Measurements from ENCODE around the gene SEMA3C.

SEMA3C gene

GRCh38 chr7:80884511-80885195 lies 34.2 kb downstream of the SEMA3C start:
- no peak for DNase-seq

GRCh38 chr7:80883154-80884025 lies 35.5 kb downstream of the SEMA3C start:
- no peak for DNase-seq

- no peak for DNase-seq
Observed at GRCh38 chr7:80882213-80882801, 36.5 kb downstream of the SEMA3C start.

GRCh38 chr7:80881351-80881900 lies 37.4 kb downstream of the SEMA3C start:
- no peak for DNase-seq

GRCh38 chr7:80879849-80880248 lies 39.0 kb downstream of the SEMA3C start:
- DNase-seq: no peak

DNA sequence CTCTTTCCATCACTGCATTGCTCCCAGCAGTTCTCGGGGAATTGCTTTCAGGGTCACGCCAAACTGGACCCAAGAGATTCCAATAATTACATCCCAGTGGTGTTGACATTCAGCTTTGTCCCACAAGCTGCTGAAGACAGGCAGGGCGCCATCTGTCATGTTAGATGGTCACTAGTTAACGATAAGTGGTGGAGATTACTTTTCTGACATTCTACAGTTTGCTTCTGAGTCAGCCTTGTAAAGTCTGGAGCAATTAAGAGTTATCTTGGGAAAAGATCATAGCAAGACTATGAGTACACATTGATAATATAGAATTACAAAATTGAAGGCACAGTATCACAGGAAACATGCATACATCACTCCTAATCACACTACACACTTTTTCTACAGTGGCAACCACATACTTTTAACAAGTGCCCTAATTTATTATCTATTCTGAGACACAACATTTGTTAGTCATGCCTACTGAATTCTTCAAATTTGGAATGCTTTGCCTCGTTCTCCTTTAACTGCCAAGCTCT lies 41.9 kb downstream of the SEMA3C start:
- DNase-seq: no peak

DNA sequence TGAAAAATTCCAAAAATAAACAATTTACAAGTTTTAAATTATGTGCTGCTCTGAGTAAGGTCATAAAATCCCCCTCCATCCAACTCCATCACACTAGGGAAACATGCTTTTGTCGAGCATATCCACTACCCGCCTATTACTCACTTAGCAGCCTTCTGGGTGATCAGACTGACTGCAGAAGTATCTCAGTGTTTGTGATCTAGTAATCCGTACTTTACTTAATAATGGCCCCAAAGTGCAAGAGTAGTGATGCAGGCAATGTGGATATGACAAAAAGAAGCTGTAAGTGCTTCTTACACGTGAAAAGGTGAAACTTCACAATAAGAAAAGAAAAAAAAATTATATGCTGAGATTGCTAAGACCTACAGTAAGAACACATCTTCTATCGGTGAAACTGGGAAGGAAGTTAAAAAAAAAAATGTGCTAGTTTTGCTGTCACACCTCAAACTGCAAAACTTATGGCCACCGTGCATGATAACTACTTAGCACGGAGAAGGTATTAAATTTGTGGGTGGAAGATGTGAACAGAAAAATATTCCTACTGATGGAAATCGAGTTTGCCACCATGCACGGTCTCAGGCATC lies 43.2 kb downstream of the SEMA3C start:
- DNase-seq: no peak

DNA sequence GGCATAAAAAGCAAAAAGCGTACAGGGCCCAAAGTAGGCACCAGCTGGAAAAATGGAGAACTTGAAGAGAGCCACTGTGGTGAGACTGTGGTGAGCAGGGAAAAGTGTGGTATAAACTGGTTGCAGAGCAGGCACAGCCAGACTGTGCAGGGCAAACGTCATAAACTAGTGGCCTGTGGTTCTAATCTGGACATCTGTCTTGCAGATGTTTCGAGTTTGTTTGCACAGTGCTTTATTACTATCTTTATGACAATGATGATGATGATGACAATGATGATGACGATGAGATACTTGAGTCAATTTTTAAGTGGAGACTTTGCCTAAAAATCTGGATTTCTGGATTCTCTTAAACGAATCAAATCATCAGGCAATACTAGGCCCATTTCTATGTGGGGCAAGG lies 45.7 kb downstream of the SEMA3C start:
- no peak for DNase-seq

DNA sequence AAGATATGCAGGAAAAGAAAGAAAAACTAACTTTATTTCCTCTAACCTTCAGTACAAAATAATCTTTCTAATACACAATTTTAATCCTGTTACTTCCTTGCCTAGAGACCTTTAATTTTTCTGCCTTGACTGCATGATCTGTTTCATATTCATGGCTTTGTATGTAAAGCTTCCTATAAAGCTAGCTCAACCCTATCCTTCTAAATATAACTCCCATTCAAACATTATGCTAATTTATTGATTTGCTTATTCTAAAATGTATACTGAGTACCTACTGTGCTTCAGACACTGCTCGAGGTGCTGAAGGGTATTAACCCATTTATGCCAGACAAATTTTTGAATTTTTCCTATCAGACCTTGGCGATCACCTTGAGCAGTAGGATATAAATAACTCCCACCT lies 47.6 kb downstream of the SEMA3C start:
- no peak for DNase-seq

DNA sequence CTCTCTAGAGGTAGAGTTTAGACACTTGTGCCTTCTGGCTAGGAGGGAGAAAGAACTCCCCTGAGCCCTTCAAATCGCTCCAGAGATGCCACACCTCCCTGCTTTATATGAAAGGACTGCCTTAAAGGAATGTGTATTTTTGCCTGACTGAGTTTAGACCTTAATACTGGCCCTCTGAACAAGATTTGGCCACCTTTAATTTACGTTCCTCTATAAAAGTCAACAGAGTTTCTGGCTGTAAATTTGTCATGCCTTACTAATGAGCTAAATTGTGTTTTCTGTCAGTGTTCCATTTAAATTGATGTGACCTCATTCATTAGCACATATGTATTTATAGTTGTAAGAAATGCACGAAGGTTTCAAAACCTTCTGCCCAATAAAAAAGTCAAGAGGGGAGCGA lies 48.0 kb downstream of the SEMA3C start:
- DNase-seq: no peak

GRCh38 chr7:80869821-80870751 lies 48.8 kb downstream of the SEMA3C start:
- DNase-seq: no peak

DNA sequence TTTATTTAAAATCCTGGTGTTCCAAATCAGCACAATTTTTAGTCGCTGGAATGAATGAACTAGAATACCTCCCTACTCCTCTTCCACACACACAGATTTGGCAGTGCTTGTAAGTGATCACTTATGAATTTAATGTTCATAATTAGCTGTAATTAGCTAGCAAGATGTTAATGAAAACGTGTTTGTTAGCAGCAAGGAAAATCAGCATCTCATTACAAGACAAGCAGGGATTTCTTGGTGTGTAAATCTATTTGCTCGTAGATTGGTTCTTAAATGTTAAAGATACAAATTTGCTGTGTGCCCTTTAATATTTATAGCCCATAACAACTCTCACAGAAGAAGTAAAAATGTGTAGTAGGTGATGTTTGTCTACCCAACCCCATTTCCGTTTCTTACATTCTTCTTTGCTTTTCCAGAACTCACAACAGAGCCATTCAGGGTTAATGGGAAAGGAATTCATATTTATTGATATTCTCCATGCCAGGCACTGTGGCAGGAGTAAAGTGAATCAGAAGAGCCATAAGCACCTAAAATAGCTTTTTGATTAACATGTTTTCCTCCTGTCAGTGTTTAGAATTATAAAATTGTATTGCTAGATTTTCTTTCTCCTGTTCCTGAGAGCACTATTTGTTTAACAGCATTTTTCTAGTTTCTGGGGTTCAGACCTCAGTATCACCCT lies 49.6 kb downstream of the SEMA3C start:
- no peak for DNase-seq

GRCh38 chr7:80868566-80868965 lies 50.3 kb downstream of the SEMA3C start:
- no peak for DNase-seq

DNA sequence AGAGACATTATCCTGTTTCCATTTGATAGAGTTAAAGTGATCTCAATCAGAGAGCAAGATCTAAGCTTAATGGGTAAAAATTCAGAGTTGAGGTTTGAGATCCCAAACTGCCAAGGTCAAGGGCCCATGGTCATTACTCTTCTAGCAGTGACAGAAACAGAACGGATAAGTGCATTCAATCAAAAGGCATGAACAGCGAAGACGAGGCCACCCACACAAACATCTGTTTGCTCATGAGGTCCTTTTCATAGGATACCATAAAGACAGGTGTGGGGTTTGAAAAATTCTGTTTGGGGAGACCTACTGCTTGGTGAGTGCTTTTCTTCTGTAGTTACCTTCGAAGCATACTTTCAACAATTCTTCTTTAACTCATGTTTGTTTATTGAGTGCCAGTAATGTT lies 58.3 kb downstream of the SEMA3C start:
- DNase-seq: no peak

- DNase-seq: no peak
Observed at GRCh38 chr7:80859272-80859970, 59.4 kb downstream of the SEMA3C start.

DNA sequence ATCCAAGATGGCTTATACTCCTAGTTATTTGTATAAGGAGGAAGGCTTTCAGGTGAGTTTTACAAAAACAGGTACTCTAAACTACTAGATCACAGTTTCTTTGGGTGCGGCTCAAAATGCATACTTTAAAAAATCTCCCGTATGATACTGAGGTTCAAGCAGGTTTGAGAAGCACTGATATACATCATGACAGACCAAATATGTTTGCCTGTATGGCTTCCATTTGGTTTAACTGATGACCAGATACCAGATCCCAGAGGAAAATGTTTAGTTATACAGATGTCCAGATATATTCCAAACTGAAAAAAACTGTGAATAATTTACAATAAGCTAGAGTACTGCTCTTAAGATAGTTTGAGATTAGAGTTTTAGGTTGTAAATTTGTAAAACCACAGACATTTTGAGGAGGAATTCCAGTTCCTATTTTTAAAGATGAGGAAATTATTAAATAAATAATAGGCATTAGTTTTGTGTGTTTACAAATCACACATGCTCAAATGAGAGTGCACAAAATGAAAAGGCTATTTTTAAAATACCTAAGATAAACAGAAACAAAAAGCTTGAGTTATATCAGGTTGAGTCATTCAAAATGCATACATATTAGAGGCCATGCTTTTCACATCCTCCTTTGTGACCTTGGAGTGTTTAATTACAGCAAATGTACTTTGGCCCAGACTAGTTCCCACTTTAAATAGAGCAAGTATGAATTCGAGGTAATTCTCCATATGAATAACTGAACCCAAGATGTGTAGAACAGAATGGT lies 60.5 kb downstream of the SEMA3C start:
- no peak for DNase-seq

DNA sequence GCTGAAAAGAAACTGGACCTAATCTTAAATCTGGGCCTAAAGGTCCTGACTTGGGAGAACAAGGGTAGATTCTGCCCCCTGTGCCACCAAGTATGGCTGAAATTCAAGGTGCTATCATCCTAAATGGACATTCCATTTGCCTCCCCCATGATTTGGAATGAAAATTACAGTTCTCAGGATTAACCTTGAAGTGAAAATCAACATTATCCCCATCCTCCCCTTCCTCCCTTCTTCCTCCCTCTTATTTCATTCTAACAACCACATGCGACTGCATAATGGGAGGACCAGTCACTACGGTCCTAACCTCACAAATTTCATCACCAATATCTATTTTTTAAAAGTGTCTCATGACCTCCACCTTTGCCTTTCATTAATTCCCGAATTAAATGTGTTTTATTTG lies 62.1 kb downstream of the SEMA3C start:
- no peak for DNase-seq

GRCh38 chr7:80851896-80852476 lies 66.9 kb downstream of the SEMA3C start:
- DNase-seq: no peak

DNA sequence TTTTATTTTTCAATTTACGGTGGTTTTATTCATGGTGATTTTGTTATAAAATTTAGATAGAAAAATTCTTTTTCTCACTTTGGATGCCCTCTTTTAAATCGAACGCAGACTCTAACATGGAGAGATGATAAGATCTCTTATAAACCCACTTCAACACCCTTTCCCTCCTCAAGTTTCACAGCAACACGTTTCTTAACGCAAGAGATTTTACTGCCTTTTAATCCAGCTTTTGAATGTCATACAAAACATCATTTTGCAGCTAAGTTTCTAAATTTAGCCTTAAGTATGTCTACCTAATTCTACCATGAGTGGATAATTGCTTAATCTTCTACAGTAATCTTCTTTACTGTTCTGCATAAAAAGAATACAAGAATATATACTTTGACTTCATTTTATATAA lies 70.0 kb downstream of the SEMA3C start:
- DNase-seq: no peak
